ENCODE measurements around the gene URGCP.

DNA sequence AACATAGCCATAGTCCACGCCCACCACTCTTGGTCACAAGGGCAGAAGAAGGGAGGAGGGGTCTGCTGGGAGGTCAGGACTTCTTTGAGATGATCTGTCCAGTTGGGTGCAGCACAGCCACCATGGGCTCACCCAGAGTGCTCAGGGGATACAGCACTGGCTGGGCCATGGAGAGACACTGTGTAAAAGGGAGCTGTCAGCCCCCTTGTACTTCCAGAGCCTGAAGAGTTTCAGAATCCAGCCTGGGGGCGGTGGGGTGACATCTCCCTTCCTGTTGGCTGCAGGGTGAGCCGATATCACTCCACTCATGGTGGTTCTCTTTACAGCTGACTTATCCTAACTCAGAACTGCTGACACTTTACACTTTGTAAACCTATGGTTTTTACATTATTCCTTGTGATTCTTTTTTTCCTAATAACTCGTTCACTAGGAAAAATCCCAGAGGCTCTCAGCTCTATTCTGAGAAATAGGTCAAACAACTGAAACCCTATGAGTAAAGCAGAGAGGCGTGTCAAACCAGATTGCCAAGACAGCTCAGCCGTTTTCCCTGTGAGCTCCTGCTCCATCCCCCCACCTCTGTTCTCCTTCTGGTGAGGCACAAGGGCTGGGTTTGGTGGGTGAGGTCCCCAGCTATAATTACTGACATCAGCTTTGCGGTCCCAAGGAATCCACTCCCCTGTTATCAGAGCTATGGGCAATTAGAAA, 33.8 kb downstream of the URGCP start:
- TF ChIP-seq FOXP2 (optimal IDR thresholded peaks at IDR 0.05; ENCODE audit: control extremely low read depth, extremely low read length, insufficient read depth) = no peak
- no peak for TF ChIP-seq POLR2AphosphoS5 (IDR thresholded peaks at IDR 0.05; ENCODE audit: borderline replicate concordance, low read depth, low read length)

Data from SK-N-MC (cell line).